Aorta (tissue), 5 donors: ENCODE results near the gene ATXN10. TPM values are rescaled to one million over a fixed set of nuclear protein-coding genes. Genes with fewer than 3 reads are reported as not detected.
"Not testable (repeated sequence)": the region's sequence is repeated elsewhere in the genome, so short reads cannot be mapped to it uniquely, and the experiment has no call there.

Experiments
- ATAC-seq: fragments of 200-7000 bp; cut with Tn5 transposase; one replicate; pipeline ENCODE4 v1.9.1; 2022; ENCODE audit warnings: moderate library complexity; ENCODE audit not compliant: low FRiP score
- DNase-seq, 2 donors: peaks; one replicate each; pipeline ENCODE4 v3.0.0-alpha.2; 2020
- H3K27ac ChIP-seq, 2 donors: one replicate each; pipeline ENCODE4 v1.5.1; 2013; ENCODE audit warnings: low read length in 2 of 2, mild to moderate bottlenecking in 2 of 2, moderate library complexity in 2 of 2, control low read depth in 1 of 2, inconsistent platforms in 1 of 2, low read depth in 1 of 2
- H3K27me3 ChIP-seq, 2 donors: one replicate each; pipeline ENCODE4 v1.6.1; 2013; ENCODE audit warnings: control low read depth in 1 of 2, low read length in 1 of 2, mild to moderate bottlenecking in 1 of 2, moderate library complexity in 1 of 2; ENCODE audit not compliant: insufficient read depth in 2 of 2, control insufficient read depth in 1 of 2
- H3K36me3 ChIP-seq, 2 donors: one replicate each; pipeline ENCODE4 v1.6.1; 2013; ENCODE audit warnings: control low read depth in 1 of 2, low read length in 1 of 2, mild to moderate bottlenecking in 1 of 2; ENCODE audit not compliant: insufficient read depth in 2 of 2, control insufficient read depth in 1 of 2
- H3K4me1 ChIP-seq, 2 donors: one replicate each; pipeline ENCODE4 v1.6.1; 2013; ENCODE audit warnings: low read length in 2 of 2, control low read depth in 1 of 2, mild to moderate bottlenecking in 1 of 2, moderate library complexity in 1 of 2; ENCODE audit not compliant: insufficient read depth in 2 of 2, control insufficient read depth in 1 of 2
- H3K4me3 ChIP-seq, 2 donors: one replicate each; pipeline ENCODE4 v1.5.1; 2013; ENCODE audit warnings: low read length in 2 of 2, control low read depth in 1 of 2, mild to moderate bottlenecking in 1 of 2
- H3K9me3 ChIP-seq: one replicate; pipeline ENCODE4 v1.6.1; 2013; ENCODE audit warnings: mild to moderate bottlenecking, low read length; ENCODE audit not compliant: control insufficient read depth
- WGBS, 2 donors: extraction: QIAGEN DNeasy Blood & Tissue Kit; methylation state at CpG; one replicate each; pipeline ENCODE4 v1.1.7; 2013; 5-methylcytosine and 5-hydroxymethylcytosine counted together
- intact Hi-C, 2 donors: fragments of 100-400 bp; cut with DNase I; formaldehyde crosslinking; loops; one replicate each; pipeline versions ENCODE4 v1.14.2 to v1.15.0; 2022
- polyA plus RNA-seq, 2 donors: library from polyadenylated mRNA; stranded (reverse); fragments of 200-250 nt; gene quantifications; one replicate each; pipeline ENCODE4 v1.2.3, GENCODE V29; 2013
- total RNA-seq, 2 donors: library from RNA; stranded (reverse); fragmentation: NEBNext Ultra II Directional; extraction: Animal tissue kit (Norgen Biotek cat#: 25700); gene quantifications; one replicate each; pipeline ENCODE4 v1.2.1, GENCODE V29; 2021
- donor health status: healthy with polysubstance abuse.
- donor health status: Bipolar disorder and iron deficiency.
- donor health status: DM: no; HTN: no; CAD: no.
- donor health status: DM: no; HTN: no; CAD: no.
- donor health status: DM: yes; HTN: yes; CAD: no.

The ATXN10 gene
- total and polyA plus RNA-seq, 4 donors = 43.1 to 126 (median 80.8) TPM

DNA sequence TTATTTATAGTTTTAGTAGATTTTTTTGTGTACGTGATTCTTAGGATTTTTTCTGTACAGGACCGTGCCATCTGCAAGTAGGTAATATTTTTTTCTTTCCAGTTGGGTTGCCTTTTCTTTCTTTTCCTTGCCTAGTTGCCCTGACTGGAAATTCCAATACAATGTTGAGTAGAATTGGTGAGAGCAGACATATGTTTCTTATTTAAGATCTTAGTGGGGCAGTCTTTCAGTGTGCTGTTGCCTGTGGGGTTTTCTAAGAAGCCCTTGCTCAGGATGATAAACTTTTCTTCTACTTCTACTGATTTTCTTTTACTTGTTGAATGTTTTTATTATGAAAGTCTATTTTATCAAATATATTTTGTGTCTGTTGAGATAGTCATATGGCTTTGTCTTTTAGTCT is 33.0 kb downstream of the ATXN10 start:
- no peaks in the 10 kb centered on the region for H3K27me3 ChIP-seq
- H3K27ac ChIP-seq = no peak overlapping the region
- intact Hi-C loops = no loop called here
- H3K9me3 ChIP-seq = no peaks in the 10 kb centered on the region
- 95 to 97% methylated on average over 2 of the region's 2 CpGs for WGBS, 2 donors
- DNase-seq = no peak
- no peak for ATAC-seq
- peaks cover 3 to 13% of the 10 kb centered on the region in 2 donors for H3K36me3 ChIP-seq
- H3K4me3 ChIP-seq = no peak overlapping the region
- H3K4me1 ChIP-seq = peaks cover 0 to under 1% of the 10 kb centered on the region in 2 donors

GRCh38 chr22:45707605-45708004 is 36.0 kb downstream of the ATXN10 start:
- H3K27ac ChIP-seq = no peak overlapping the region
- no peaks in the 10 kb centered on the region for H3K27me3 ChIP-seq
- intact Hi-C loops = no loop called here
- 83% methylated on average over 2 of the region's 2 CpGs for WGBS, 2 donors
- H3K4me3 ChIP-seq = no peak overlapping the region
- peaks cover 3 to 7% of the 10 kb centered on the region in 2 donors for H3K4me1 ChIP-seq
- DNase-seq = no peak
- no peak for ATAC-seq
- peaks cover 0 to 10% of the 10 kb centered on the region in 2 donors for H3K36me3 ChIP-seq
- no peaks in the 10 kb centered on the region for H3K9me3 ChIP-seq

- intact Hi-C loops = no loop called here
- Histone ChIP-seq H3K9me3 (no peaks in the 10 kb centered on the region), H3K4me1 (peaks cover 3 to 7% of the 10 kb centered on the region in 2 donors), H3K4me3 (no peak overlapping the region), H3K36me3 (peaks cover 0 to 6% of the 10 kb centered on the region in 2 donors), H3K27me3 (no peaks in the 10 kb centered on the region), H3K27ac (no peak overlapping the region)
- WGBS, 2 donors = 84 to 85% methylated on average over 2 of the region's 2 CpGs
- ATAC-seq = no peak
- DNase-seq = no peak
Observed at GRCh38 chr22:45708145-45708544, 36.5 kb downstream of the ATXN10 start.

- Histone ChIP-seq H3K36me3 (no peaks in the 10 kb centered on the region), H3K27me3 (no peaks in the 10 kb centered on the region), H3K9me3 (no peaks in the 10 kb centered on the region), H3K27ac (no peak overlapping the region), H3K4me1 (peaks cover 3 to 7% of the 10 kb centered on the region in 2 donors), H3K4me3 (no peak overlapping the region)
- intact Hi-C loops = no loop called here
- ATAC-seq (no peak), DNase-seq (peak in 1 of 2 donors; percentile 54)
- WGBS, 2 donors = 72 to 73% methylated on average over 5 of the region's 5 CpGs
Observed at GRCh38 chr22:45709060-45709739, 37.6 kb downstream of the ATXN10 start.

GRCh38 chr22:45709866-45710265 is 38.2 kb downstream of the ATXN10 start:
- no peak for DNase-seq
- no peak for ATAC-seq
- Histone ChIP-seq H3K27ac (no peak overlapping the region), H3K9me3 (no peaks in the 10 kb centered on the region), H3K36me3 (no peaks in the 10 kb centered on the region), H3K4me1 (peaks cover 3 to 7% of the 10 kb centered on the region in 2 donors), H3K27me3 (no peaks in the 10 kb centered on the region), H3K4me3 (no peak overlapping the region)
- WGBS, 2 donors = 65 to 71% methylated on average over 2 of the region's 2 CpGs
- intact Hi-C loops = no loop called here

DNA sequence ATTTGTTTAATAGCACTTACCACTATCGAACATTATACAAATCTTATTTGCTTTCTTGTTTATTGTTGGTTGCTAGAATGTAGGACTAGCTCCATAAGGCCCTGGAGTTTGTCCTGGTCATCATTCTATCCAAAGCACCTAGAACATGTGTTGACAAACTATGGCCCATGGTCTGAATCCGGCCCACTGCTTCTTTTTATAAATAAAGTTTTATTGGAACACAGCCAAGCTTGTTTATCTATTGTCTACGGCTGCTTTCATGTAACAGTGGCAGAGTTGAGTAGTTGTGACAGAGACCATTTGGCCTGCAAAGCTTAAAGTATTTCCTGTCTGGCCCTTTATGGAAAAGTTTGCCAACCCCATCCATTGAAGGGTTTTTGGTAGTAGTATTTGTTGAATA is 38.8 kb downstream of the ATXN10 start:
- H3K9me3 ChIP-seq = no peaks in the 10 kb centered on the region
- H3K27me3 ChIP-seq = no peaks in the 10 kb centered on the region
- no peak overlapping the region for H3K4me3 ChIP-seq
- no peaks in the 10 kb centered on the region for H3K36me3 ChIP-seq
- DNase-seq = no peak
- WGBS, 2 donors = 83 to 86% methylated on average over 3 of the region's 3 CpGs
- H3K4me1 ChIP-seq = peaks cover 3 to 7% of the 10 kb centered on the region in 2 donors
- no peak for ATAC-seq
- no peak overlapping the region for H3K27ac ChIP-seq
- intact Hi-C loops = no loop called here

DNA sequence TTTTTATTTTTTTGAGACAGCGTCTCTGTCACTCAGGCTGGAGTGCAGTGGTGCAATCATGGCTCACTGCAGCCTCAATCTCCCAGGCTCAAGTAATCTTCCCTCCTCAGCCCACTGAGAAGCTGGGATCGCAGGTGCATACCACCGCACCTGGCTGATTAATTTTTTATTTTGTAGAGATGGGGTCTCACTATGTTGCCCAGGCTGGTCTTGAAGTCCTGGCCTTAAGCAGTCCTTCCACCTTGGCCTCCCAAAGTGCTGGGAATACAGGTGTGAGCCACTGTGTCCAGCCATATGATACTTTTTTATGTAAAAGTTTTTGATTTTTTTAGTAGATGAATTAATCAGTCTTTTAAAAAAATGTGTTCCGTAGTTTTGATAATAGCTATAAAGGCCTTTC is 42.8 kb downstream of the ATXN10 start:
- H3K4me3 ChIP-seq, intact Hi-C loops, H3K27me3 ChIP-seq, H3K9me3 ChIP-seq, DNase-seq, H3K27ac ChIP-seq, H3K4me1 ChIP-seq, H3K36me3 ChIP-seq, ATAC-seq: not testable (repeated sequence)
- WGBS, 2 donors = 96 to 98% methylated on average over 4 of the region's 4 CpGs

DNA sequence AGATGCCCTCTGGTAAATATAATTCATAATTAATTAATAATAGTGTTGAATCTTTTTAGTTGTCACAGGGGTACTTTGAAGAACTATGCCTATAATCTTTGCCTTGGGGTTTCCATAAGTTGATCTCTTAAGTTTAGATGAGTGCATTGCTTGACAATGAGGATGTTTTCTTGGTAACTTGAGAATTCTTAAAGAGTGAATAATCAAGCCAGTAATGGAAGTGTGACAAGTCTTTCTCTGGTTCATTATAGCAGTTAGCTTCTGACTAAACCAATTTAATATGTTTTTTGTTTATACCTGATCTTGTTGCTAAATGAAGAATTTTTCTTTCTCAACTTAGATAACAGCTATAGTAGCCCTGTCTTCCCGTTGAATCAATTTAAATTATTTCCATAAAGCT is 46.2 kb downstream of the ATXN10 start:
- intact Hi-C loops = no loop called here
- no peak for ATAC-seq
- peaks cover 0 to 2% of the 10 kb centered on the region in 2 donors for H3K4me1 ChIP-seq
- DNase-seq = no peak
- WGBS, 2 donors = 77 to 85% methylated on average over 1 of the region's 1 CpG
- H3K9me3 ChIP-seq = no peaks in the 10 kb centered on the region
- no peak overlapping the region for H3K27ac ChIP-seq
- no peaks in the 10 kb centered on the region for H3K36me3 ChIP-seq
- H3K4me3 ChIP-seq = no peak overlapping the region
- no peaks in the 10 kb centered on the region for H3K27me3 ChIP-seq

DNA sequence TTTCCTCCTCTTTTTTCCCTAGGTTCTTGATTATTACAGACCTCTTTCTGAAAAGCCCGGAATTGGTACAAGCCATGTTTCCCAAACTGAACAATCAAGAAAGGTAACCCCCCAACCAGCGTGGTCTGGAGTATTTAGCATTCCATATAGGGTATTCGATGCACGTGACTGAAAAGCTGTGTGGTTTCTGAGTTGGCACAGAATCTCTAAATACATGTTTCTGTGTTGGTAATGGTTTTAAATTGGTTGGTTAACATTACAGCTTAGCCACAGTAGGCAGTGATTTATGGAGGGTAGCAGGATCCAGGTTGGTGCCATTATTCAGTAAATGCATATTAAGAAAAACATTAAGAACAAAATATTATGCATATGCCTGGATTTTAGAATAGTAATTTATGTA is 46.8 kb downstream of the ATXN10 start:
- H3K9me3 ChIP-seq = no peaks in the 10 kb centered on the region
- intact Hi-C loops = no loop called here
- DNase-seq = no peak
- H3K4me1 ChIP-seq = peaks cover 0 to 2% of the 10 kb centered on the region in 2 donors
- H3K27ac ChIP-seq = no peak overlapping the region
- ATAC-seq = no peak
- H3K4me3 ChIP-seq = no peak overlapping the region
- H3K36me3 ChIP-seq = no peaks in the 10 kb centered on the region
- 82 to 84% methylated on average over 4 of the region's 4 CpGs for WGBS, 2 donors
- H3K27me3 ChIP-seq = no peaks in the 10 kb centered on the region
